PC-3 (cell line): Measurements from ENCODE around the gene CZIB. TPM values are rescaled to one million over a fixed set of nuclear protein-coding genes. Genes with fewer than 3 reads are reported as not detected.

ENCODE experiments used
- ATAC-seq: fragments of 200-7000 bp; cut with Tn5 transposase; 2 replicates; pipeline ENCODE4 v1.9.1; 2020; ENCODE audit warnings: mild to moderate bottlenecking, moderate library complexity
- BruUV-seq: library from RNA; stranded (reverse); fragments of 400-500 nt; replicated peaks from 2 replicates; lab custom pipeline; 2021; lab: Mats Ljungman, UMichigan
- CTCF ChIA-PET: fragments of 300-600 bp; sonication (Branson Sonifier 250); formaldehyde crosslinking; loops from one replicate; lab custom pipeline; 2022; ENCODE audit warnings: antibody characterized with exemption; lab: Charles Lee
- POLR2A ChIA-PET: fragments of 300-600 bp; sonication (Branson Sonifier 250); formaldehyde crosslinking; loops from one replicate; lab custom pipeline; 2022; ENCODE audit warnings: antibody characterized with exemption; ENCODE audit not compliant: unreplicated experiment; lab: Charles Lee
- DNase-seq: peaks from one replicate; pipeline ENCODE4 v3.0.0-alpha.2; 2015
- H2AFZ ChIP-seq: fragments of 300-600 bp; sonication (generic); 2 replicates; pipeline ENCODE4 v1.6.0; 2016; ENCODE audit warnings: antibody characterized with exemption, low read length
- H3F3A ChIP-seq: fragments of 300-600 bp; sonication (generic); one replicate; pipeline ENCODE4 v1.6.0; 2017; ENCODE audit warnings: antibody characterized with exemption, low read length, control low read depth, mild to moderate bottlenecking; ENCODE audit not compliant: unreplicated experiment
- H3K27ac ChIP-seq: fragments of 300-600 bp; sonication (generic); 2 replicates; pipeline ENCODE4 v1.5.1; 2016; ENCODE audit warnings: mild to moderate bottlenecking, low read length
- H3K27me3 ChIP-seq: fragments of 300-600 bp; sonication (generic); 2 replicates; pipeline ENCODE4 v1.6.1; 2016; ENCODE audit warnings: low read length, mixed read lengths
- H3K36me3 ChIP-seq: fragments of 300-600 bp; sonication (generic); 2 replicates; pipeline ENCODE4 v1.6.1; 2016; ENCODE audit warnings: low read depth, mixed run types, low read length, mixed read lengths
- H3K4me1 ChIP-seq: fragments of 300-600 bp; sonication (generic); 2 replicates; pipeline ENCODE4 v1.5.1; 2016; ENCODE audit warnings: low read length; ENCODE audit not compliant: insufficient read depth
- H3K4me2 ChIP-seq: fragments of 300-600 bp; sonication (generic); 2 replicates; pipeline ENCODE4 v1.6.0; 2016; ENCODE audit warnings: low read length
- H3K4me3 ChIP-seq: fragments of 300-600 bp; sonication (generic); 2 replicates; pipeline ENCODE4 v1.5.1; 2016; ENCODE audit warnings: mild to moderate bottlenecking, low read length, mixed read lengths
- H3K79me2 ChIP-seq: fragments of 300-600 bp; sonication (generic); 2 replicates; pipeline ENCODE4 v1.6.1; 2017; ENCODE audit warnings: low read length, mixed read lengths
- H3K9ac ChIP-seq: fragments of 300-600 bp; sonication (generic); 2 replicates; pipeline ENCODE4 v1.6.0; 2016; ENCODE audit warnings: mild to moderate bottlenecking, low read length
- H3K9me2 ChIP-seq: fragments of 300-600 bp; sonication (generic); replicated peaks from 2 replicates; pipeline ENCODE4 v1.6.1; 2016; ENCODE audit warnings: mixed run types, low read length, mixed read lengths
- H3K9me3 ChIP-seq: fragments of 300-600 bp; sonication (generic); 2 replicates; pipeline ENCODE4 v1.6.1; 2016; ENCODE audit warnings: low read length, mixed read lengths
- H4K20me1 ChIP-seq: fragments of 300-600 bp; sonication (generic); 2 replicates; pipeline ENCODE4 v1.6.1; 2016; ENCODE audit warnings: low read length, mixed read lengths
- CTCF ChIP-seq: fragments of 300-600 bp; sonication (generic); conservative IDR thresholded peaks from 2 replicates; pipeline ENCODE4 v1.5.1; 2017; ENCODE audit warnings: antibody characterized with exemption, low read depth, mild to moderate bottlenecking, low read length
- EZH2 ChIP-seq: fragments of 300-600 bp; sonication (generic); IDR thresholded peaks from one replicate; pipeline ENCODE4 v1.6.1; 2017; ENCODE audit warnings: antibody characterized with exemption, mild to moderate bottlenecking, low read length; ENCODE audit not compliant: unreplicated experiment
- EZH2phosphoT487 ChIP-seq: fragments of 300-600 bp; sonication (generic); IDR thresholded peaks from 2 replicates; pipeline ENCODE4 v1.6.1; 2018; ENCODE audit warnings: mild to moderate bottlenecking, antibody characterized with exemption, low read length, borderline replicate concordance
- intact Hi-C: fragments of 100-400 bp; cut with micrococcal nuclease; formaldehyde crosslinking; loops from 2 replicates; pipeline ENCODE4 v1.9.0; 2023
- total RNA-seq: library from RNA; depleted of rRNA; stranded (reverse); fragments of >200 nt; gene quantifications from 2 replicates; pipeline ENCODE4 v1.2.3, GENCODE V29; 2014

Gene CZIB
- total RNA-seq, 1 experiment from 2014 or later = 47.7 TPM

GRCh38 chr1:53197291-53198200 is 22.9 kb downstream of the CZIB start:
- H3K27ac ChIP-seq = peak overlapping the region; percentile 55
- intact Hi-C loops = no loop called here
- H3K4me1 ChIP-seq = peaks cover 23% of the 10 kb centered on the region
- TF ChIP-seq EZH2 = no peak
- no peaks in the 10 kb centered on the region for H3K27me3 ChIP-seq
- no peaks in the 10 kb centered on the region for H3F3A ChIP-seq
- H2AFZ ChIP-seq = peak overlapping the region; percentile 94
- no peaks in the 10 kb centered on the region for H3K36me3 ChIP-seq
- DNase-seq (no peak), ATAC-seq (peak; percentile 10; the same call in 1 of the 2 replicates)
- H3K79me2 ChIP-seq = peaks cover 16% of the 10 kb centered on the region
- H3K4me2 ChIP-seq = peak overlapping the region; percentile 96
- H3K9ac ChIP-seq = peak overlapping the region; percentile 96
- no peaks in the 10 kb centered on the region for H4K20me1 ChIP-seq
- no peaks in the 10 kb centered on the region for H3K9me3 ChIP-seq
- CTCF ChIA-PET = no interaction called here
- peak overlapping the region; percentile 91 for H3K4me3 ChIP-seq
- TSS peak; percentile 42 for BruUV-seq
- no peaks in the 10 kb centered on the region for H3K9me2 ChIP-seq
- POLR2A ChIA-PET = no interaction called here

- intact Hi-C loops = no loop called here
- H3K9me3 ChIP-seq = no peaks in the 10 kb centered on the region
- no peaks in the 10 kb centered on the region for H4K20me1 ChIP-seq
- H3K79me2 ChIP-seq = peaks cover 16% of the 10 kb centered on the region
- H3K27ac ChIP-seq = peak within 1 kb of the TSS; percentile 55
- peaks cover 23% of the 10 kb centered on the region for H3K4me1 ChIP-seq
- ATAC-seq (peak; percentile 99), DNase-seq (peak; percentile 94)
- no peaks in the 10 kb centered on the region for H3K27me3 ChIP-seq
- no peaks in the 10 kb centered on the region for H3K9me2 ChIP-seq
- H2AFZ ChIP-seq = peak within 1 kb of the TSS; percentile 94
- H3F3A ChIP-seq = no peaks in the 10 kb centered on the region
- BruUV-seq = no TSS peak
- H3K36me3 ChIP-seq = no peaks in the 10 kb centered on the region
- ChIA-PET POLR2A (no interaction called here), CTCF (interaction anchor here (0.5 to 1.1 kb wide), 3 partner anchors 20 to 699 kb away, joined by 3 to 4 read pairs (median 3); no protein-coding TSS in a partner anchor)
- H3K9ac ChIP-seq = peak within 1 kb of the TSS; percentile 96
- H3K4me3 ChIP-seq = peak within 1 kb of the TSS; percentile 91
- TF ChIP-seq EZH2phosphoT487 (no peak), CTCF (no peak), EZH2 (no peak)
- H3K4me2 ChIP-seq = peak within 1 kb of the TSS; percentile 96
Observed at GRCh38 chr1:53196485-53197290, 23.7 kb downstream of the CZIB start, which contains the start of gene CPT2. Gene CPT2 (plus strand): TSS chr1:53196824. CDS start chr1:53196944, 120 bp downstream.

GRCh38 chr1:53196017-53196484 is 24.4 kb downstream of the CZIB start:
- Histone ChIP-seq H3K9me3 (no peaks in the 10 kb centered on the region), H3K4me2 (peak overlapping the region; percentile 96), H3K4me1 (peaks cover 23% of the 10 kb centered on the region), H3K9me2 (no peaks in the 10 kb centered on the region), H3K4me3 (peak overlapping the region; percentile 91), H4K20me1 (no peaks in the 10 kb centered on the region), H3K27ac (peak overlapping the region; percentile 55), H3K9ac (peak overlapping the region; percentile 96), H2AFZ (peak overlapping the region; percentile 94), H3F3A (no peaks in the 10 kb centered on the region), H3K27me3 (no peaks in the 10 kb centered on the region), H3K36me3 (no peaks in the 10 kb centered on the region), H3K79me2 (peaks cover 16% of the 10 kb centered on the region)
- TSS peak; percentile 33 for BruUV-seq
- DNase-seq (peak; percentile 32), ATAC-seq (peak; percentile 42)
- CTCF ChIA-PET = interaction anchor here (0.5 to 1.1 kb wide), 3 partner anchors 19 to 698 kb away, joined by 3 to 4 read pairs (median 3); no protein-coding TSS in a partner anchor
- TF ChIP-seq EZH2 (no peak), CTCF (no peak), EZH2phosphoT487 (no peak)
- POLR2A ChIA-PET = no interaction called here
- intact Hi-C loops = no loop called here
